HepG2 (cell line): Measurements from ENCODE around the gene C5orf47. TPM values are rescaled to one million over a fixed set of nuclear protein-coding genes. Genes with fewer than 3 reads are reported as not detected.

Source experiments
- ATAD3A ChIP-seq: sonication (generic); formaldehyde crosslinking; IDR thresholded peaks from 2 replicates; pipeline ENCODE4 v1.4.0; 2020; ENCODE audit warnings: missing genetic modification reagents
- BHLHE40 ChIP-seq: IDR thresholded peaks from 2 replicates; pipeline ENCODE4 v1.6.1; 2011; ENCODE audit warnings: low read length, improper control_type of control experiment
- EZH2 ChIP-seq: conservative IDR thresholded peaks from 2 replicates; pipeline ENCODE4 v1.6.1; 2012; ENCODE audit warnings: mild to moderate bottlenecking, low read depth, low read length, moderate library complexity
- GFI1 ChIP-seq: sonication (generic); formaldehyde crosslinking; IDR thresholded peaks from 2 replicates; pipeline ENCODE4 v1.5.0; 2020; ENCODE audit warnings: missing genetic modification reagents, mild to moderate bottlenecking, borderline replicate concordance
- HOMEZ ChIP-seq: IDR thresholded peaks from 2 replicates; pipeline ENCODE4 v1.6.1; 2016; ENCODE audit warnings: low read depth
- KDM5B ChIP-seq: sonication (generic); formaldehyde crosslinking; IDR thresholded peaks from 2 replicates; pipeline ENCODE4 v1.4.0; 2020; ENCODE audit warnings: missing genetic modification reagents, mild to moderate bottlenecking, borderline replicate concordance
- NCOA1 ChIP-seq: sonication (generic); formaldehyde crosslinking; IDR thresholded peaks from 2 replicates; pipeline ENCODE4 v1.9.0; 2021; ENCODE audit warnings: missing genetic modification reagents
- PRDM4 ChIP-seq: sonication (generic); formaldehyde crosslinking; IDR thresholded peaks from 2 replicates; pipeline ENCODE4 v1.9.0; 2021; ENCODE audit warnings: missing genetic modification reagents, borderline replicate concordance
- RARG ChIP-seq: sonication (generic); formaldehyde crosslinking; IDR thresholded peaks from 2 replicates; pipeline ENCODE4 v1.4.0; 2020; ENCODE audit warnings: low read depth, mild to moderate bottlenecking, missing genetic modification reagents
- RBM39 ChIP-seq: fragments of 200-400 bp; formaldehyde crosslinking; IDR thresholded peaks from one replicate; pipeline ENCODE4 v1.6.1; 2018; ENCODE audit warnings: antibody characterized with exemption, mild to moderate bottlenecking, low read depth, low read length; ENCODE audit not compliant: poor library complexity, severe bottlenecking
- SIX4 ChIP-seq: sonication (generic); formaldehyde crosslinking; IDR thresholded peaks from 2 replicates; pipeline ENCODE4 v1.4.0; 2020; ENCODE audit warnings: missing genetic modification reagents
- STAT5B ChIP-seq: sonication (generic); formaldehyde crosslinking; IDR thresholded peaks from 2 replicates; pipeline ENCODE4 v1.4.0; 2020; ENCODE audit warnings: missing genetic modification reagents
- STAT6 ChIP-seq: sonication (generic); formaldehyde crosslinking; IDR thresholded peaks from 2 replicates; pipeline ENCODE4 v1.4.0; 2020; ENCODE audit warnings: missing genetic modification reagents, mild to moderate bottlenecking, borderline replicate concordance
- TMF1 ChIP-seq: sonication (generic); formaldehyde crosslinking; IDR thresholded peaks from 2 replicates; pipeline ENCODE4 v1.8.1; 2022; ENCODE audit warnings: low read depth, missing genetic modification reagents
- ZMYM3 ChIP-seq: sonication (generic); formaldehyde crosslinking; IDR thresholded peaks from 2 replicates; pipeline ENCODE4 v1.5.1; 2020; ENCODE audit warnings: mild to moderate bottlenecking, missing genetic modification reagents
- ZNF326 ChIP-seq: sonication (generic); formaldehyde crosslinking; IDR thresholded peaks from 2 replicates; pipeline ENCODE4 v1.4.0; 2020; ENCODE audit warnings: missing genetic modification reagents, borderline replicate concordance
- ZNF350 ChIP-seq: sonication (generic); formaldehyde crosslinking; IDR thresholded peaks from 2 replicates; pipeline ENCODE4 v1.4.0; 2020; ENCODE audit warnings: mild to moderate bottlenecking, low read depth, missing genetic modification reagents, borderline replicate concordance
- ZNF414 ChIP-seq: sonication (generic); formaldehyde crosslinking; IDR thresholded peaks from 2 replicates; pipeline ENCODE4 v1.5.0; 2020; ENCODE audit warnings: missing genetic modification reagents
- ZNF710 ChIP-seq: sonication (generic); formaldehyde crosslinking; IDR thresholded peaks from 2 replicates; pipeline ENCODE4 v1.5.0; 2020; ENCODE audit warnings: mild to moderate bottlenecking, missing genetic modification reagents, borderline replicate concordance
- ZNF788 ChIP-seq: sonication (generic); formaldehyde crosslinking; IDR thresholded peaks from 2 replicates; pipeline ENCODE4 v1.5.0; 2020; ENCODE audit warnings: mild to moderate bottlenecking, missing genetic modification reagents, borderline replicate concordance
- polyA plus RNA-seq, 8 experiments: library from polyadenylated mRNA; depleted of rRNA in 3 of 8; stranded (reverse) in 7 of 8; unstranded in 1 of 8; fragments of >200 nt; fragmentation: Illumina TruSeq in 4 of 8; extraction: Trizol in 4 of 8; gene quantifications; 2 replicates each; pipeline versions ENCODE4 v1.2.1 to v1.2.3, GENCODE V29; 2011 to 2016; ENCODE audit warnings: low read depth in 4 of 8, missing spikeins in 1 of 8, mixed read lengths in 1 of 8; ENCODE audit not compliant: insufficient read depth in 1 of 8
- total RNA-seq, 5 experiments: library from RNA; depleted of rRNA; stranded (reverse); fragments of >200 nt; fragmentation: Illumina TruSeq; extraction: Trizol; gene quantifications; 2 replicates each; pipeline ENCODE4 v1.2.3, GENCODE V29; 2016; ENCODE audit warnings: low read depth in 1 of 5

C5orf47 gene
- total and polyA plus RNA-seq, 2 of the 13 experiments (the other 11 are each of a cell fraction or from before 2014, with no cell fraction given): not detected

GRCh38 chr5:173941758-173942401 lies 47.1 kb upstream of the C5orf47 start (continued):
- TF ChIP-seq PRDM4 (CRISPR knock-in tag) (no peak), RBM39 (no peak), ZNF326 (no peak), GFI1 (CRISPR knock-in tag) (peak; percentile 73), BHLHE40 (no peak), ATAD3A (CRISPR knock-in tag) (no peak), SIX4 (CRISPR knock-in tag) (no peak), ZNF788 (CRISPR knock-in tag) (peak; percentile 66; the same call in 1 of the 2 replicates), KDM5B (no peak), NCOA1 (CRISPR knock-in tag) (no peak; the same call in 1 of the 2 replicates), HOMEZ (peak; percentile 97), ZNF414 (CRISPR knock-in tag) (no peak), ZNF350 (CRISPR knock-in tag) (peak; percentile 59; the same call in 1 of the 2 replicates), STAT5B (no peak), STAT6 (CRISPR knock-in tag) (0 out of 2 replicates have a peak, but pooled peaks have one; percentile 72), EZH2 (no peak), TMF1 (CRISPR knock-in tag) (no peak), RARG (CRISPR knock-in tag) (no peak), ZMYM3 (CRISPR knock-in tag) (peak; percentile 54), ZNF710 (CRISPR knock-in tag) (peak; percentile 98)
